ENCODE data around the gene ATP9B. TPM values are rescaled to one million over a fixed set of nuclear protein-coding genes. Genes with fewer than 3 reads are reported as not detected.

Gene ATP9B
- polyA plus RNA-seq, 3 donors = 7.2 to 20.3 (median 14.0) TPM

- peaks cover 84% of the 10 kb centered on the region for H4K20me1 ChIP-seq (ENCODE audit: insufficient read depth, low read length)
- no peaks in the 10 kb centered on the region for H3K27me3 ChIP-seq (ENCODE audit: control insufficient read depth in 2 of 2, insufficient read depth in 2 of 2, low read length in 2 of 2)
- H3K27me3 Mint-ChIP-seq (ENCODE audit: low read depth in 3 of 3) = peaks cover 0 to 3% (median 2%) of the 10 kb centered on the region in 3 donors
- no peak overlapping the region for H3K4me3 ChIP-seq (replicated peaks in 1 of 3; ENCODE audit: low read depth in 2 of 3, low read length in 3 of 3)
- H3K27ac ChIP-seq (ENCODE audit: low read depth in 1 of 2, low read length in 2 of 2) = no peak overlapping the region
- H3K36me3 ChIP-seq (replicated peaks in 1 of 2; ENCODE audit: control insufficient read depth in 1 of 2, insufficient read depth in 2 of 2, low read length in 2 of 2) = peaks cover 39 to 51% of the 10 kb centered on the region in 2 donors
- peaks cover 8% of the 10 kb centered on the region for H3K4me1 Mint-ChIP-seq
- peaks cover 0 to 4% (median 0%) of the 10 kb centered on the region in 7 donors for H3K9me3 Mint-ChIP-seq
- peaks cover 14% of the 10 kb centered on the region for H3K79me2 ChIP-seq (ENCODE audit: insufficient read depth, low read length)
- peaks cover 56 to 69% of the 10 kb centered on the region in 2 donors for H3K36me3 Mint-ChIP-seq
- H3K27ac Mint-ChIP-seq = peak overlapping the region in 2 of 7 donors; percentile 22 to 73
- no peaks in the 10 kb centered on the region for H3K9me3 ChIP-seq (replicated peaks in 1 of 2; ENCODE audit: control insufficient read depth in 1 of 2, insufficient read depth in 1 of 2, low read length in 2 of 2)
- TF ChIP-seq CTCF (IDR thresholded peaks at IDR 0.05) = no peak
- WGBS (ENCODE audit: insufficient coverage) = 94% methylated on average over 13 of the region's 24 CpGs
- H3K4me3 Mint-ChIP-seq = no peak overlapping the region
- DNase-seq = no peak
- no peak overlapping the region for H3K9ac ChIP-seq (ENCODE audit: insufficient read depth, low read length, poor library complexity, severe bottlenecking)
- intact Hi-C loops (cut with micrococcal nuclease) = loop anchor here in 1 of 2 donors (10.0 kb wide), 1 partner anchor 351 kb away; the partner anchor contains the start of gene ATP9B
- H2AFZ ChIP-seq (ENCODE audit: insufficient read depth, low read depth, low read length, poor library complexity, severe bottlenecking) = no peak overlapping the region
- H3K4me1 ChIP-seq (ENCODE audit: control insufficient read depth in 1 of 2, insufficient read depth in 2 of 2, low read length in 2 of 2) = peaks cover 0 to 2% of the 10 kb centered on the region in 2 donors
- H3K4me2 ChIP-seq (replicated peaks; ENCODE audit: extremely low read depth, low read length, poor library complexity, severe bottlenecking) = no peak overlapping the region
Measured at GRCh38 chr18:79416022-79416676, 347.0 kb downstream of the ATP9B start.

- intact Hi-C loops (cut with micrococcal nuclease) = loop anchor here in 1 of 2 donors (10.0 kb wide), 1 partner anchor 352 kb away; the partner anchor contains the start of gene ATP9B
- peaks cover 14% of the 10 kb centered on the region for H3K79me2 ChIP-seq (ENCODE audit: insufficient read depth, low read length)
- peaks cover 87% of the 10 kb centered on the region for H4K20me1 ChIP-seq (ENCODE audit: insufficient read depth, low read length)
- WGBS (ENCODE audit: insufficient coverage) = 91% methylated on average over 8 of the region's 12 CpGs
- Mint-ChIP-seq H3K27ac (no peak overlapping the region), H3K4me3 (no peak overlapping the region), H3K27me3 (ENCODE audit: low read depth in 3 of 3) (peaks cover 0 to 3% (median 2%) of the 10 kb centered on the region in 3 donors), H3K9me3 (peaks cover 0 to 4% (median 0%) of the 10 kb centered on the region in 7 donors), H3K4me1 (peaks cover 13% of the 10 kb centered on the region), H3K36me3 (peaks cover 54 to 71% of the 10 kb centered on the region in 2 donors)
- DNase-seq = no peak
- H3K9me3 ChIP-seq (replicated peaks in 1 of 2; ENCODE audit: control insufficient read depth in 1 of 2, insufficient read depth in 1 of 2, low read length in 2 of 2) = no peaks in the 10 kb centered on the region
- no peak overlapping the region for H3K27ac ChIP-seq (ENCODE audit: low read depth in 1 of 2, low read length in 2 of 2)
- H3K4me1 ChIP-seq (ENCODE audit: control insufficient read depth in 1 of 2, insufficient read depth in 2 of 2, low read length in 2 of 2) = peaks cover 3 to 7% of the 10 kb centered on the region in 2 donors
- H2AFZ ChIP-seq (ENCODE audit: insufficient read depth, low read depth, low read length, poor library complexity, severe bottlenecking) = no peak overlapping the region
- H3K4me2 ChIP-seq (replicated peaks; ENCODE audit: extremely low read depth, low read length, poor library complexity, severe bottlenecking) = no peak overlapping the region
- no peak overlapping the region for H3K9ac ChIP-seq (ENCODE audit: insufficient read depth, low read length, poor library complexity, severe bottlenecking)
- peaks cover 38 to 52% of the 10 kb centered on the region in 2 donors for H3K36me3 ChIP-seq (replicated peaks in 1 of 2; ENCODE audit: control insufficient read depth in 1 of 2, insufficient read depth in 2 of 2, low read length in 2 of 2)
- TF ChIP-seq CTCF (IDR thresholded peaks at IDR 0.05) = no peak
- no peak overlapping the region for H3K4me3 ChIP-seq (replicated peaks in 1 of 3; ENCODE audit: low read depth in 2 of 3, low read length in 3 of 3)
- no peaks in the 10 kb centered on the region for H3K27me3 ChIP-seq (ENCODE audit: control insufficient read depth in 2 of 2, insufficient read depth in 2 of 2, low read length in 2 of 2)
Measured at GRCh38 chr18:79416677-79417052, 347.5 kb downstream of the ATP9B start.

Data from CD14-positive monocyte (primary cell).